ENCODE data around the gene COG8.
"Not testable (repeated sequence)": the region's sequence is repeated elsewhere in the genome, so short reads cannot be mapped to it uniquely, and the experiment has no call there.

COG8 gene

DNA sequence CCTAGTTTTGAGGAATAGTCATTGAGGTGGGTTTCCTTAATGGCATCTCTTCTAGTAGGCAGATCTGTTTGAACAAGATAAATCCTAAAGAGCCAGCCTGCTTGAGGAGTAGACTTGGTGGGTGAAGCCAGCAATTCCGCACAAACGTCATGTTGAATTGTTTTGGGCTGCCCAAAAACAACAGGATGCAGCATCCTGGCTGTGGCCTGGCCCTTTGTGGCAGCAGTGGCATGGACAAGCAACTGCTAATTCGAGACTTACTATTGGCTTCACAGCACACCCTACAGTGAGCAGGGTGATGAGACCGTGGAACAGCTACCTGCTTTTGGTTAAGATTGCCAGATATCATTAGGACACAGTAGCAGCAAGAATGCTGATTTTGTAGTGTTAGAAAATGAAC is 37.5 kb downstream of the COG8 start:
- H3K9me3 ChIP-seq = no peaks in the 10 kb centered on the region
- no peak overlapping the region for H3K9ac ChIP-seq
- TF ChIP-seq Cebpa-rat (IDR thresholded peaks at IDR 0.05) = no peak
- H3K27me3 ChIP-seq = no peaks in the 10 kb centered on the region
- no peak overlapping the region for H3K4me3 ChIP-seq
- H3K27ac ChIP-seq = no peak overlapping the region
- H3K36me3 ChIP-seq = peaks cover 43% of the 10 kb centered on the region
- H3K4me1 ChIP-seq = peaks cover 7% of the 10 kb centered on the region
- no peak overlapping the region for H3K4me2 ChIP-seq
- H4K20me1 ChIP-seq = no peaks in the 10 kb centered on the region

DNA sequence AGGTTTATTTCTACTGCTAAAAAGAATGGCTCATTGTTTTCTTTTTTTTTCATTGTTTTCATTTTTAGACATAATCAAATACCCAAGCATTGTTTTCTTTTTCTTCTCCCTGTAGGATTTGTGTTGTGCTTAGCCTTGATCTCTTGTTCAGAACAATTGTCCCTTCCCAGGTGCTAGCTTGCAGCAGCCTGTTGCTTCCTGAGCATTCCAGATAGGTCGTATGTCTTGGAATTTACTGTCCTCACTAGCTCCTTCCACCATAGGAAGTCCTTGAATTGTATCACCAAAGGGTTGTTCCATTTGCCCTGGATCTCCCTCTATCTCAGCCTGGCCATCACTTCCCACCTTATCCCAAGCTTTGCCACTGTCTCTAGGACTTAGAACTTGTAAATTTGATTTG is 38.2 kb downstream of the COG8 start:
- Histone ChIP-seq H4K20me1 (no peaks in the 10 kb centered on the region), H3K36me3 (peaks cover 50% of the 10 kb centered on the region), H3K4me3 (no peak overlapping the region), H3K4me1 (peaks cover 7% of the 10 kb centered on the region), H3K9ac (no peak overlapping the region), H3K27ac (no peak overlapping the region), H3K9me3 (no peaks in the 10 kb centered on the region), H3K4me2 (no peak overlapping the region), H3K27me3 (no peaks in the 10 kb centered on the region)
- no peak for TF ChIP-seq Cebpa-rat (IDR thresholded peaks at IDR 0.05)

- Histone ChIP-seq H4K20me1 (no peaks in the 10 kb centered on the region), H3K4me3 (no peak overlapping the region), H3K4me2 (no peak overlapping the region), H3K27ac (no peak overlapping the region), H3K27me3 (no peaks in the 10 kb centered on the region), H3K9me3 (no peaks in the 10 kb centered on the region), H3K36me3 (peaks cover 48% of the 10 kb centered on the region), H3K9ac (no peak overlapping the region), H3K4me1 (peaks cover 7% of the 10 kb centered on the region)
- no peak for TF ChIP-seq Cebpa-rat (IDR thresholded peaks at IDR 0.05)
These were observed 41.1 kb downstream of the COG8 start for GRCh38 chr16:69298261-69298660.

DNA sequence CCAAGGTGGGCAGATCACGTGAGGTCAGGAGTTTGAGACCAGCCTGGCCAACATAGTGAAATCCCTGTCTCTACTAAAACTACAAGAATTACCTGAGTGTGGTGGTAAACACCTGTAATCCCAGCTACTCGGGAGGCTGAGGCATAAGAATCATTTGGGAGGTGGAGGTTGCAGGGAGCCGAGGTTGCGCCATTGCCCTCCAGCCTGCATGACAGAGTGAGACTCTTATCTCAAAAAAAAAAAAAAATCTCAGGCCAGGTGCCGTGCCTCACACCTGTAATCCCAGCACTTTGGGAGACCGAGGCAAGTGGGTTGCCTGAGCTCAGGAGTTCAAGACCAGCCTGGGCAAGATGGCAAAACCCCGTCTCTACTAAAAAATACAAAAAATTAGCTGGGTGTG is 42.6 kb downstream of the COG8 start:
- H3K4me2 ChIP-seq, H3K4me1 ChIP-seq, H4K20me1 ChIP-seq, H3K27me3 ChIP-seq, H3K27ac ChIP-seq, H3K9me3 ChIP-seq, H3K9ac ChIP-seq, H3K4me3 ChIP-seq: not testable (repeated sequence)
- peaks cover 42% of the 10 kb centered on the region for H3K36me3 ChIP-seq

DNA sequence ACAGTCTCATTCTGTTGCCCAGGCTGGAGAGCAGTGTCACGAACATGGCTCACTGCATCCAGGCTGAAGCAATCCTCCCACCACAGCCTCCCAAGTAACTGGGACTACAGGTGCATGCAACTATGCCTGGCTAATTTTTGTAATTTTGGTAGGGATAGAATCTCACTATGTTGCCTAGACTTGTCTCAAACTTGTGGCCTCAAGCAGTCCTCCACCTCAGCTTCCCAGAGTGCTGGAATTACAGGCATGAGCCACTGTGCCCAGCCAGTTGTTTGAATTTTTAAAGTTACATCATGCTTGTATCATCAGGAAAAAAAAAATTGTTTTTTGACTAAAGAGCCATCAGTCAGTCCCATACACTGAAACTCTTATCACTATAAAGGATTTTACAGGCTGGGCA is 45.3 kb downstream of the COG8 start:
- Histone ChIP-seq H3K27ac (no peak overlapping the region), H4K20me1 (no peaks in the 10 kb centered on the region)
- TF ChIP-seq Cebpa-rat (IDR thresholded peaks at IDR 0.05) = no peak

DNA sequence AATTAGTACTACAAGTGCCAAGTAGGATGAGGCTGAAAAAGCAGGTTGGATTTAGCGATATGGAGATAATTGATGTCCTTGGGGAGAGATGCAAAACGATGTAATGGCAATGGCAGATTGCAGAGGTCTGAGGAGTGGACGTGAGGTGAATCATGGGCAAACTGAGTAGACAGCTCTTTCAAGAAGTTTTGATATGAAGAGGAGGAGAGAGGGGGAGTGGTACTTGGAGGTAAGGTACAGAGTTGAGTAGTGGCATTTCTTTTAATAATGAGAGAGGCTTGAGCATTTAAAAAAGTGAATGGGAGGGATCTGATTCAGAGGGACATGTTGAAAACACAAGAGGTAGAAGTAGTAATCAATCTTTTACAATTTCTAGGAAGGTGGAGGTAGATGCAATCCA is 46.0 kb downstream of the COG8 start:
- no peak overlapping the region for H3K4me2 ChIP-seq
- no peaks in the 10 kb centered on the region for H3K4me1 ChIP-seq
- TF ChIP-seq Cebpa-rat (IDR thresholded peaks at IDR 0.05) = no peak
- no peak overlapping the region for H3K9ac ChIP-seq
- H3K27me3 ChIP-seq = no peaks in the 10 kb centered on the region
- H3K4me3 ChIP-seq = no peak overlapping the region
- no peaks in the 10 kb centered on the region for H3K9me3 ChIP-seq
- peaks cover 32% of the 10 kb centered on the region for H3K36me3 ChIP-seq
- H4K20me1 ChIP-seq = no peaks in the 10 kb centered on the region
- no peak overlapping the region for H3K27ac ChIP-seq

More for the DNA sequence above, 45.3 kb downstream of the COG8 start:
- H3K4me1 ChIP-seq = no peaks in the 10 kb centered on the region
- no peaks in the 10 kb centered on the region for H3K27me3 ChIP-seq
- no peak overlapping the region for H3K4me3 ChIP-seq
- no peaks in the 10 kb centered on the region for H3K9me3 ChIP-seq
- peaks cover 29% of the 10 kb centered on the region for H3K36me3 ChIP-seq
- no peak overlapping the region for H3K9ac ChIP-seq
- no peak overlapping the region for H3K4me2 ChIP-seq

GRCh38 chr16:69291657-69292056 is 47.7 kb downstream of the COG8 start:
- not testable (repeated sequence) for H3K27ac ChIP-seq, H3K9ac ChIP-seq, H3K4me1 ChIP-seq, H3K4me2 ChIP-seq, H3K9me3 ChIP-seq, H3K27me3 ChIP-seq, H3K4me3 ChIP-seq, H4K20me1 ChIP-seq
- peaks cover 41% of the 10 kb centered on the region for H3K36me3 ChIP-seq

DNA sequence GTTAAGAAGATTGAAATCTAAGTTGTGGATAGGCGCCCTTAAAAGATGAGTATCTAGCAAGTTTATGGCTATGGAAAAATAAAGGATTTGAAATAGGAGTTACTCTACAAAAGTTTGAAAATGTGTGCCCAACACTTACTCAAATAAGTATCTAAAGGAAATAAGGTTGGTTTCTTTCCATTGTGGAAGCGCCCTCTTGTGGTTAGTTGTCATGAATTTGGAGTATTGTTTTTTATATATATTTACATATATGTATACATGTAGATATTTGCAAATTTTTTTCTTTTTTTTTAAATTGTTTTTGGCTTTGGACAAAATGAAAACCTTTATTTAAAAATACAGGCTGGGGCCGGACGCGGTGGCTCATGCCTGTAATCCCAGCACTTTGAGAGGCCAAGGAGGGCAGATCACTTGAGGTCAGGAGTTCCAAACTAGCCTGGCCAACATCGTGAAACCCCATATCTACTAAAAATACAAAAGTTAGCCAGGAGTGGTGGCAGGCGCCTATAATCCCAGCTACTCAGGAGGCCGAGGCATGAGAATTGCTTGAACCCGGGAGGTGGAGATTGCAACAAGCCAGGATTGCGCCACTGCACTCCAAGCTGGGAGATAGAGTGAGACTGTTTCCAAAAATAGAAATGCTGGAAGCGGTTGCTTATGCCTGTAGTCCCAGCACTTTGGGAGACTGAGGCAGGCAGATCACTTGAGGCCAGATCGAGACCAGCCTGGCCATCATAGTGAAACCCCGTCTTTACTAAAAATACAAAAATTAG is 52.2 kb downstream of the COG8 start:
- H3K27me3 ChIP-seq = no peaks in the 10 kb centered on the region
- H3K9ac ChIP-seq = no peak overlapping the region
- TF ChIP-seq Cebpa-rat (IDR thresholded peaks at IDR 0.05) = no peak
- H3K9me3 ChIP-seq = no peaks in the 10 kb centered on the region
- H3K27ac ChIP-seq = no peak overlapping the region
- no peak overlapping the region for H3K4me2 ChIP-seq
- H3K4me3 ChIP-seq = no peak overlapping the region
- H3K36me3 ChIP-seq = peaks cover 69% of the 10 kb centered on the region
- no peaks in the 10 kb centered on the region for H3K4me1 ChIP-seq
- no peaks in the 10 kb centered on the region for H4K20me1 ChIP-seq

- Histone ChIP-seq H3K27ac (no peak overlapping the region), H4K20me1 (no peaks in the 10 kb centered on the region), H3K4me1 (no peaks in the 10 kb centered on the region), H3K36me3 (peaks cover 63% of the 10 kb centered on the region), H3K4me2 (no peak overlapping the region), H3K4me3 (no peak overlapping the region), H3K9me3 (no peaks in the 10 kb centered on the region), H3K9ac (no peak overlapping the region), H3K27me3 (no peaks in the 10 kb centered on the region)
- TF ChIP-seq Cebpa-rat (IDR thresholded peaks at IDR 0.05) = no peak
These were observed 54.1 kb downstream of the COG8 start for GRCh38 chr16:69285240-69285639.

DNA sequence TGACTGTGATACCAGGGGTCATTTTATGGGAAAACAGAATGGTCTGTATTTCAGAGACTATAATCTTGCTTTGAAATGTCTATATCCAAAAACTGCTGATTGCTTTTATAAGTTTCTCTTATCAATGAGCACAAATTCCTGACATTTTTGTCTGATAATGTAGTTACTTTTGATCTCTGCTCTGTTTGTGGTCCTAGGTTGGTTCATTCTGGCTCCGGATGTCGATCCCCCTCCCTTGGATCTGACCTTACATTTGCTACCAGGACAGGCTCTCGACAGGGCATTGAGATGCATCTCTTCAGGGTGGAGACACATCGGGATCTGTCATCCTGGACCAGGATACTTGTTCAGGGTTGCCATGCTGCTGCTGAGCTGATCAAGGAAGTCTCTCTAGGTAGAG is 55.5 kb downstream of the COG8 start:
- H3K4me3 ChIP-seq = no peak overlapping the region
- no peak overlapping the region for H3K9ac ChIP-seq
- no peak overlapping the region for H3K4me2 ChIP-seq
- H3K36me3 ChIP-seq = peaks cover 54% of the 10 kb centered on the region
- H3K27ac ChIP-seq = no peak overlapping the region
- H3K4me1 ChIP-seq = no peaks in the 10 kb centered on the region
- H3K9me3 ChIP-seq = no peaks in the 10 kb centered on the region
- TF ChIP-seq Cebpa-rat (IDR thresholded peaks at IDR 0.05) = no peak
- no peaks in the 10 kb centered on the region for H4K20me1 ChIP-seq
- no peaks in the 10 kb centered on the region for H3K27me3 ChIP-seq

GRCh38 chr16:69277413-69277812 is 62.0 kb downstream of the COG8 start:
- Histone ChIP-seq H3K9me3 (no peaks in the 10 kb centered on the region), H3K36me3 (peaks cover 18% of the 10 kb centered on the region), H3K9ac (no peak overlapping the region), H3K27ac (no peak overlapping the region), H3K4me2 (no peak overlapping the region), H3K4me1 (no peaks in the 10 kb centered on the region), H4K20me1 (no peaks in the 10 kb centered on the region), H3K27me3 (no peaks in the 10 kb centered on the region), H3K4me3 (no peak overlapping the region)
- no peak for TF ChIP-seq Cebpa-rat (IDR thresholded peaks at IDR 0.05)
